GM18861 (cell line): ENCODE data around the gene JOSD2.
"Not testable (repeated sequence)": the region's sequence is repeated elsewhere in the genome, so short reads cannot be mapped to it uniquely, and the experiment has no call there.

Experiments
- ATAC-seq: cut with Tn5 transposase; IDR thresholded peaks from one replicate; pipeline ENCODE4 v1.9.1; 2021; ENCODE audit not compliant: unreplicated experiment

JOSD2 gene

GRCh38 chr19:50547385-50548190 lies 36.6 kb upstream of the JOSD2 start:
- no peak for ATAC-seq

GRCh38 chr19:50546527-50547221 lies 35.7 kb upstream of the JOSD2 start:
- no peak for ATAC-seq

GRCh38 chr19:50542943-50543342 lies 32.0 kb upstream of the JOSD2 start:
- ATAC-seq, result no peak

- no peak for ATAC-seq
Observed at GRCh38 chr19:50537769-50538230, 26.8 kb upstream of the JOSD2 start.

GRCh38 chr19:50537306-50537685 lies 26.3 kb upstream of the JOSD2 start:
- no peak for ATAC-seq

- ATAC-seq, result no peak
Observed at GRCh38 chr19:50536662-50537305, 25.8 kb upstream of the JOSD2 start.

- ATAC-seq, result no peak
Observed at GRCh38 chr19:50535672-50536187, 24.7 kb upstream of the JOSD2 start.

GRCh38 chr19:50534478-50534877 lies 23.5 kb upstream of the JOSD2 start:
- no peak for ATAC-seq

GRCh38 chr19:50532952-50533351 lies 22.0 kb upstream of the JOSD2 start:
- no peak for ATAC-seq

GRCh38 chr19:50531171-50531612 lies 20.2 kb upstream of the JOSD2 start:
- no peak for ATAC-seq

GRCh38 chr19:50528052-50528451 lies 17.1 kb upstream of the JOSD2 start:
- not testable (repeated sequence) for ATAC-seq

GRCh38 chr19:50522881-50523280 lies 11.9 kb upstream of the JOSD2 start:
- ATAC-seq, result no peak

GRCh38 chr19:50520822-50521465 lies 10.0 kb upstream of the JOSD2 start:
- no peak for ATAC-seq

GRCh38 chr19:50519006-50519575 lies 8.1 kb upstream of the JOSD2 start:
- ATAC-seq, result no peak

- ATAC-seq, result no peak
Observed at GRCh38 chr19:50518091-50519005, 7.4 kb upstream of the JOSD2 start.

GRCh38 chr19:50517704-50518075 lies 6.7 kb upstream of the JOSD2 start:
- no peak for ATAC-seq

GRCh38 chr19:50516964-50517703 lies 6.1 kb upstream of the JOSD2 start:
- no peak for ATAC-seq

GRCh38 chr19:50516456-50516855 lies 5.5 kb upstream of the JOSD2 start:
- ATAC-seq, result no peak

GRCh38 chr19:50515168-50515561 lies 4.2 kb upstream of the JOSD2 start:
- no peak for ATAC-seq
